Stimulated activated naive CD8-positive, alpha-beta T cell treated with anti-CD3 and anti-CD28 coated beads, Interleukin-15, amount 100 ng/mL, for 72 hours (primary cell): Measurements from ENCODE around the gene HSF2BP.
"Not testable (repeated sequence)": the region's sequence is repeated elsewhere in the genome, so short reads cannot be mapped to it uniquely, and the experiment has no call there.

Experiments used
- ATAC-seq: fragments of 150-1000 bp; cut with Tn5 transposase; 2 replicates; pipeline ENCODE4 v1.10.0; 2021; ENCODE audit warnings: mild to moderate bottlenecking, moderate library complexity
- DNase-seq, 2 donors: peaks; one replicate each; pipeline ENCODE4 v3.0.0; 2021 to 2022
- H3K27ac Mint-ChIP-seq, 2 donors: one replicate each; pipeline ENCODE4 v1.8.0; 2022; ENCODE audit warnings: mild to moderate bottlenecking in 2 of 2, mixed read lengths in 2 of 2, moderate library complexity in 2 of 2
- H3K27me3 Mint-ChIP-seq: one replicate; pipeline ENCODE4 v1.8.0; 2022; ENCODE audit warnings: mixed read lengths
- H3K4me1 Mint-ChIP-seq: one replicate; pipeline ENCODE4 v1.8.0; 2022; ENCODE audit warnings: mild to moderate bottlenecking, mixed read lengths
- H3K4me3 Mint-ChIP-seq, 2 donors: one replicate each; pipeline ENCODE4 v1.8.0; 2022; ENCODE audit warnings: mild to moderate bottlenecking in 2 of 2, mixed read lengths in 2 of 2, moderate library complexity in 1 of 2
- H3K9me3 Mint-ChIP-seq, 2 donors: one replicate each; pipeline ENCODE4 v1.8.0; 2022; ENCODE audit warnings: mixed read lengths in 2 of 2

Gene HSF2BP

GRCh38 chr21:43516295-43516847 is 142.9 kb downstream of the HSF2BP start:
- H3K27me3 Mint-ChIP-seq, H3K4me3 Mint-ChIP-seq, DNase-seq, H3K9me3 Mint-ChIP-seq, ATAC-seq, H3K27ac Mint-ChIP-seq, H3K4me1 Mint-ChIP-seq: not testable (repeated sequence)

GRCh38 chr21:43514834-43515233 is 144.5 kb downstream of the HSF2BP start:
- not testable (repeated sequence) for H3K4me3 Mint-ChIP-seq, DNase-seq, H3K4me1 Mint-ChIP-seq, ATAC-seq, H3K27me3 Mint-ChIP-seq, H3K9me3 Mint-ChIP-seq, H3K27ac Mint-ChIP-seq

DNA sequence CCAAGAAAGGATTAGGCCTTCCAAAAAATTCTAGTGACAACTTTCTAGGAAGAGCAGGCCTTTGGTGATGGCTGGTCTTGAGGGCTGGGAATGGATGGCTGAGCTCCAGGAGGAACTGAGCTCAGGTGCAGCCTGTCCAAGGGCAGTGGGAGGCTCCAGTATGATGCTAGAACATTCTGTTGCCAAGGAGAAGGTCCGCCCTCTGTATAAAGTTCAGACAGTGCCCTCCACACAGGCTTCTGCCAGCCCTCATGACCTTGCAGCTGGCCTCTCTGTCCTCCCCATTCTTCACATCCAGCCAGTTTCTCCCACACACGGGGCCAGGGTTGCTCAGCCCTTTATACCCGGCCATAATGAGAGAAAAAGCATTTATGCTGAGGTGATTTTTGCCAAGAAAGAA is 146.3 kb downstream of the HSF2BP start:
- not testable (repeated sequence) for H3K27ac Mint-ChIP-seq, H3K4me3 Mint-ChIP-seq, H3K9me3 Mint-ChIP-seq, H3K4me1 Mint-ChIP-seq, DNase-seq, ATAC-seq, H3K27me3 Mint-ChIP-seq

- H3K27ac Mint-ChIP-seq, H3K9me3 Mint-ChIP-seq, H3K4me1 Mint-ChIP-seq, DNase-seq, H3K27me3 Mint-ChIP-seq, ATAC-seq, H3K4me3 Mint-ChIP-seq: not testable (repeated sequence)
Measured at GRCh38 chr21:43511209-43511608, 148.1 kb downstream of the HSF2BP start.

DNA sequence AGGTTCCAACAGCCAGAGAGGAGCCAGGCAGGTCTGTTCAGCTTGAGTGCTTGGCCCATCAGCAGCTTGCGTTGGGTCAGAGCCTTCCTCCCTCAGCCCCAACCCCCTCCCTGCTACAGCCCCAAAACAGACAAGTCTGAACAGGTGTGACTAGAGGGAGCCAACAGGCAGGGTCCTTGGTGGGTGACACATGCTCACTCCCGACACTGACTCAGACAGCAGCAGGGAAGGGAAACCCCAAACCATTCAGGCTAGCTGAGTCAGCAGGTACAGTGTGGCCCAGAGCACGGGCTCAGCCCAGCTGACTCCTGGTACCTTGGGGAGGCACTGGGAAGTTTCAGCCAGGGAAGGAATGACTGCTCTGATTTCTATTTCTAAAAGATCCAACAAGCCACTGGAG is 148.6 kb downstream of the HSF2BP start:
- not testable (repeated sequence) for H3K4me1 Mint-ChIP-seq, H3K4me3 Mint-ChIP-seq, H3K27ac Mint-ChIP-seq, H3K9me3 Mint-ChIP-seq, DNase-seq, H3K27me3 Mint-ChIP-seq
- peak; percentile 93 for ATAC-seq

- H3K4me3 Mint-ChIP-seq, H3K27me3 Mint-ChIP-seq, ATAC-seq, H3K9me3 Mint-ChIP-seq, DNase-seq, H3K27ac Mint-ChIP-seq, H3K4me1 Mint-ChIP-seq: not testable (repeated sequence)
Measured at GRCh38 chr21:43503892-43504291, 155.4 kb downstream of the HSF2BP start.

DNA sequence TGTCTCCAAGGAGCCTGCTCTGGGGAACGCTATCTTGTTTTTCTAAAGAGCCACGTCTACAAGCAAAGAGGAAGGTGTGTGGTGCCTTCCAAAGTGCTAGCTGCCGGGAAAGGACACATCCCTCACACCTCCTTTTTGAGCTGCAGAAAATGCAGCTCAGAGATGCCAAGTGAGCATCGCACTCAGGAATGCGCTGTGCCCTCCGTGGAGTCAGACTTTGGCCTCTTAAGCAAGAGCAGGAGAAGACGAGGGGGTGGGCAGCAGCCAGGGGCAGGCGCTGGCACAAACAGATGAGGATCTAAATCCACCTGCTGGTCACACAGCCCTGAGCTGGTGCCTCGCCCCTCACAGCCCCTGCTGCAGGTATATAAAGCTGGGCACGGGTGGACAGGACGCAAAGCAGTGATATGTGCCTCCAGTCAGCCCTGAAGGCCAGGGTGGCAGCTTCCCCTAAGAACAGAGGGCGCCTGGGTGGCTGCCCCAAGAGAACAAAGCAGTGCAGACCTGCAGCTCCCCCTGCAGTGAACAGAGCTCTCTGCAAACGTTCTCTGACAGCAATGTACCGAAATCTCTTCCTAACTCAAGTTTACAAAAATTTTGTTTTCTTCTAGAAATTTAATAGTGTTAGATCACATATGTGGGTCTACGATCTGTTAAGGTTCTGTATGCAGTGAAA is 156.1 kb downstream of the HSF2BP start:
- not testable (repeated sequence) for H3K4me3 Mint-ChIP-seq, DNase-seq, ATAC-seq, H3K27ac Mint-ChIP-seq, H3K27me3 Mint-ChIP-seq, H3K4me1 Mint-ChIP-seq, H3K9me3 Mint-ChIP-seq

- not testable (repeated sequence) for H3K27me3 Mint-ChIP-seq, H3K4me3 Mint-ChIP-seq, DNase-seq, H3K27ac Mint-ChIP-seq, H3K4me1 Mint-ChIP-seq, H3K9me3 Mint-ChIP-seq, ATAC-seq
Measured at GRCh38 chr21:43502407-43503071, 156.7 kb downstream of the HSF2BP start.

DNA sequence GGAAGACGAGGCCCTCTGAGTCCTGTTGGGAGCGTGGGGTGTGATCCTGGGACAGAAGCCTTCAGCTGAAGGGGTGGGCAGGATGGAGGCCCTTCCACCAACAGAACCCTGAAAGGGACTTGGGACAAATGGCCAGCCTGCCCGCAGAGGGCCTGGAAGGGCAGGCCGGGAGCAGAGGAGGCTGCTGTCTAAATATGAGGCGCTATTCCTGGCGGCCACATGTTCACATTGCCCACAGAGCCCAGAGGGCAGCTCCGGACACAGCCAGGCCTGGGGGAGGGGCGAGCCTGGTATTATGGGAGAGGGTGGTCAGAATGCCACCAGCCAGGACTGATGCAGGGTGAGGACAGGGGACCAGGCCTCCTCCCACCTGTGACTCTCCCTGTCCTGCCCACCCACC is 160.4 kb downstream of the HSF2BP start:
- H3K9me3 Mint-ChIP-seq, ATAC-seq, DNase-seq, H3K27ac Mint-ChIP-seq, H3K27me3 Mint-ChIP-seq, H3K4me1 Mint-ChIP-seq, H3K4me3 Mint-ChIP-seq: not testable (repeated sequence)

- ATAC-seq, H3K4me3 Mint-ChIP-seq: not testable (repeated sequence)
Measured at GRCh38 chr21:43498065-43498464, 161.2 kb downstream of the HSF2BP start.

DNA sequence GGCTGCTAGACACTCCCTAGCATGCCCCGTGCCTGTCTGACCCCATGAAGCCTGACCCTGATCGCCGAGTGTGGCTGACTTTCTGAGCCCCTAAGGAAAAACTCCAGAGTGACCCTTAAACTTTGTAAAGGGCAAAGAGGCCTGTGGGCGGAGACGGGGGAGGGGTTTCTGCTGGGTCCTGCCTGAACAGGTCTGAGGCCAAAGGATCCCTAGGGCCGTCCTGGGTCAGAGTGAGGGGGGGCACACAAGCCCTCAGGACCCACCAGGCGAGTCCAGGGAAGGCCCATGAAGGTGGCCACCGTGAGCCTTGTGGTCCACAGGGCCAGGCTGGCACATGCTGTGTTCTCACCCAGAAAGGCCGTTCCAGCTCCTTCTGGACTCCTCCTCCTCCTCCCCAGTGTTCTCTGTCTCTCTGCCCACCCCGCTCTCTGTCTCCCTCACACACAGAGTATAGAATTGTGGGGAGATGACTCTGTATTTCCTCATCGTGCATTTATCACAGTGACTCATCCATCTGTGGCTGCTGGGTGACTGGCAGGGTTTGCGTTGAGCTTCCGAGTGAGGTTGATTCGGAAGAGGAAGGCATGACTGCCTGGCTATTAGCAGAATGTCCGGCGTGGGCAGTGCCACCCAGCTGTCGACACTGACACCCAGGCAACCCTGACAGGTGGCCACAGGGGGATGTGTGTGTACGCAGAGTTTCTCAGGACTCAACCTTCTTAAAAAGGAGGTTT is 164.8 kb downstream of the HSF2BP start:
- ATAC-seq = peak; percentile 91
- DNase-seq, H3K4me1 Mint-ChIP-seq, H3K27ac Mint-ChIP-seq, H3K9me3 Mint-ChIP-seq, H3K27me3 Mint-ChIP-seq, H3K4me3 Mint-ChIP-seq: not testable (repeated sequence)

More at GRCh38 chr21:43498065-43498464, 161.2 kb downstream of the HSF2BP start:
- H3K27me3 Mint-ChIP-seq, H3K4me1 Mint-ChIP-seq, DNase-seq, H3K27ac Mint-ChIP-seq, H3K9me3 Mint-ChIP-seq: not testable (repeated sequence)

GRCh38 chr21:43493471-43493870 is 165.8 kb downstream of the HSF2BP start:
- H3K4me1 Mint-ChIP-seq, DNase-seq, H3K27me3 Mint-ChIP-seq, H3K27ac Mint-ChIP-seq, ATAC-seq, H3K4me3 Mint-ChIP-seq, H3K9me3 Mint-ChIP-seq: not testable (repeated sequence)

DNA sequence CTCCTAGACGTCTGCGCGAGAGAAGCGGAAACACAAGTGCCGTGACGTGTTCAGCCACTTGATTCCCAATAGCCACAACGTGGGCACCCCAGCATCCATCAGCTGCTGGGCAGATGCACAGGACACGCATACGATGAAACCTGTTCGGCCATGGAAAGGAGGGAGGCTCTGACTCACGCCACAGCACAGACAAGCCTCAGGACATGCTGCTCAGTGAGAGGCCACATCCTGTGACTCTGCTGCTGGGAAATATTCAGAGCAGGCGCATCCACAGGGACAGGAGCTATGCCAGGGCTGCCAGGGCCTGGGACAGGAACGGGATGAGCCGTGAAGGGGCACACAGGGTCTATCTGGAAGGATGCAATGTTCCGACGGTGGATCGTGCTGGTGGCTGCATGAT is 171.1 kb downstream of the HSF2BP start:
- not testable (repeated sequence) for H3K4me3 Mint-ChIP-seq, H3K27ac Mint-ChIP-seq, H3K4me1 Mint-ChIP-seq, H3K9me3 Mint-ChIP-seq, DNase-seq, H3K27me3 Mint-ChIP-seq, ATAC-seq

GRCh38 chr21:43486051-43486450 is 173.2 kb downstream of the HSF2BP start:
- H3K27me3 Mint-ChIP-seq, DNase-seq, H3K9me3 Mint-ChIP-seq, ATAC-seq, H3K27ac Mint-ChIP-seq, H3K4me3 Mint-ChIP-seq, H3K4me1 Mint-ChIP-seq: not testable (repeated sequence)

GRCh38 chr21:43485016-43485415 is 174.3 kb downstream of the HSF2BP start:
- ATAC-seq, H3K27ac Mint-ChIP-seq, H3K4me3 Mint-ChIP-seq, DNase-seq, H3K9me3 Mint-ChIP-seq, H3K27me3 Mint-ChIP-seq, H3K4me1 Mint-ChIP-seq: not testable (repeated sequence)

GRCh38 chr21:43479197-43479596 is 180.1 kb downstream of the HSF2BP start:
- H3K4me1 Mint-ChIP-seq, H3K27ac Mint-ChIP-seq, H3K4me3 Mint-ChIP-seq, ATAC-seq, DNase-seq, H3K9me3 Mint-ChIP-seq, H3K27me3 Mint-ChIP-seq: not testable (repeated sequence)
